Ammon's horn (tissue), 1 donor: ENCODE results near the gene FOXK1.
A peak's percentile ranks its signal among the peaks of the same experiment; 100 is the strongest.

ENCODE experiments used
- DNase-seq: peaks from one replicate; pipeline ENCODE4 v3.0.0-alpha.2; 2016; ENCODE audit warnings: low spot score

Gene FOXK1

GRCh38 chr7:4722960-4723630 is 41.0 kb downstream of the FOXK1 start:
- DNase-seq, result no peak

GRCh38 chr7:4724648-4725013 is 42.5 kb downstream of the FOXK1 start:
- DNase-seq, result no peak

GRCh38 chr7:4725014-4725849 is 43.1 kb downstream of the FOXK1 start:
- DNase-seq, result peak; percentile 90

GRCh38 chr7:4725850-4726450 is 43.9 kb downstream of the FOXK1 start:
- DNase-seq, result no peak

- DNase-seq, result no peak
Measured at GRCh38 chr7:4726566-4726965, 44.5 kb downstream of the FOXK1 start.

GRCh38 chr7:4727914-4728705 is 46.0 kb downstream of the FOXK1 start:
- DNase-seq, result no peak

- no peak for DNase-seq
Measured at GRCh38 chr7:4729266-4729665, 47.2 kb downstream of the FOXK1 start.

GRCh38 chr7:4730276-4730675 is 48.2 kb downstream of the FOXK1 start:
- DNase-seq, result no peak

GRCh38 chr7:4730971-4731370 is 48.9 kb downstream of the FOXK1 start:
- no peak for DNase-seq

GRCh38 chr7:4731803-4732202 is 49.7 kb downstream of the FOXK1 start:
- DNase-seq, result no peak

GRCh38 chr7:4733936-4734528 is 51.9 kb downstream of the FOXK1 start:
- DNase-seq, result no peak

GRCh38 chr7:4734587-4735345 is 52.7 kb downstream of the FOXK1 start:
- DNase-seq, result peak; percentile 79

- DNase-seq, result no peak
Measured at GRCh38 chr7:4737300-4737699, 55.2 kb downstream of the FOXK1 start.

GRCh38 chr7:4738711-4739527 is 56.8 kb downstream of the FOXK1 start:
- peak; percentile 63 for DNase-seq

- DNase-seq, result peak; percentile 70
Measured at GRCh38 chr7:4739528-4739992, 57.5 kb downstream of the FOXK1 start.

GRCh38 chr7:4740796-4741195 is 58.7 kb downstream of the FOXK1 start:
- DNase-seq, result no peak

- peak; percentile 65 for DNase-seq
Measured at GRCh38 chr7:4742051-4742573, 60.0 kb downstream of the FOXK1 start.

GRCh38 chr7:4742852-4743251 is 60.8 kb downstream of the FOXK1 start:
- DNase-seq, result no peak

- peak; percentile 98 for DNase-seq
Measured at GRCh38 chr7:4744391-4745264, 62.5 kb downstream of the FOXK1 start.
